Measurements from ENCODE around the gene ARSB. TPM values are rescaled to one million over a fixed set of nuclear protein-coding genes. Genes with fewer than 3 reads are reported as not detected.

The ARSB gene
- total RNA-seq, 1 experiment from 2014 or later: 8.4 TPM

DNA sequence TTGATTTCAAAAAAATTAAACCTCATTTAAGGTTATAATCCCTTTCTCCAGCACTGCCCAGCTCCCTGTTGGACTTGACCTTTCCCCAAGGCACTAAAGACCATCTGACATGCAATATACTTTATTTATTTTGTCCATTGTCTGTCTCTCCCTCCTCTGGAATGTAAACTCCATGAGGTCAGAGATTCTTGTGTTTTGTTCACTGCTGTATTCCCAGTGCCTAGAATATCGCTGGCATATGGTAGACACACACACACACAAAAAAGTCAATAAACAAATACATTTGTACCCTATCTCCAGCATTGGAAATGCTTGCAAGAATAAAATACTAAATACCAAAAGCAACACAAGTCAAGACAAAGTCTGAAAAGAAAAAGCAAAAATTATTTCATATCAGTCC, 17.3 kb upstream of the ARSB start:
- no peaks in the 10 kb centered on the region for H4K20me1 ChIP-seq (ENCODE audit: insufficient read depth)
- no TSS peak for BruUV-seq (replicated peaks)
- no peak overlapping the region for H3K4me3 ChIP-seq
- H3K4me1 ChIP-seq (replicated peaks; ENCODE audit: insufficient read depth): no peaks in the 10 kb centered on the region
- H2AFZ ChIP-seq: no peak overlapping the region
- no peaks in the 10 kb centered on the region for H3K27me3 ChIP-seq (ENCODE audit: insufficient read depth, low read depth)
- intact Hi-C loops (cut with micrococcal nuclease; ENCODE audit: unreplicated experiment): no loop called here
- no peaks in the 10 kb centered on the region for H3K36me3 ChIP-seq (ENCODE audit: low read depth)
- DNase-seq: no peak
- H3K79me2 ChIP-seq (ENCODE audit: low read depth): no peaks in the 10 kb centered on the region
- no peaks in the 10 kb centered on the region for H3F3A ChIP-seq (ENCODE audit: insufficient read depth, low read depth)
- no peak overlapping the region for H3K4me2 ChIP-seq
- TF ChIP-seq, protein P1, sequence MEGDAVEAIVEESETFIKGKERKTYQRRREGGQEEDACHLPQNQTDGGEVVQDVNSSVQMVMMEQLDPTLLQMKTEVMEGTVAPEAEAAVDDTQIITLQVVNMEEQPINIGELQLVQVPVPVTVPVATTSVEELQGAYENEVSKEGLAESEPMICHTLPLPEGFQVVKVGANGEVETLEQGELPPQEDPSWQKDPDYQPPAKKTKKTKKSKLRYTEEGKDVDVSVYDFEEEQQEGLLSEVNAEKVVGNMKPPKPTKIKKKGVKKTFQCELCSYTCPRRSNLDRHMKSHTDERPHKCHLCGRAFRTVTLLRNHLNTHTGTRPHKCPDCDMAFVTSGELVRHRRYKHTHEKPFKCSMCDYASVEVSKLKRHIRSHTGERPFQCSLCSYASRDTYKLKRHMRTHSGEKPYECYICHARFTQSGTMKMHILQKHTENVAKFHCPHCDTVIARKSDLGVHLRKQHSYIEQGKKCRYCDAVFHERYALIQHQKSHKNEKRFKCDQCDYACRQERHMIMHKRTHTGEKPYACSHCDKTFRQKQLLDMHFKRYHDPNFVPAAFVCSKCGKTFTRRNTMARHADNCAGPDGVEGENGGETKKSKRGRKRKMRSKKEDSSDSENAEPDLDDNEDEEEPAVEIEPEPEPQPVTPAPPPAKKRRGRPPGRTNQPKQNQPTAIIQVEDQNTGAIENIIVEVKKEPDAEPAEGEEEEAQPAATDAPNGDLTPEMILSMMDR (conservative IDR thresholded peaks at IDR 0.05): no peak
- no peak for TF ChIP-seq EZH2 (IDR thresholded peaks at IDR 0.05; ENCODE audit: low read depth)
- ChIA-PET CTCF (no interaction called here), POLR2A (ENCODE audit: unreplicated experiment) (no interaction called here)
- H3K9me2 ChIP-seq (ENCODE audit: insufficient read depth): no peaks in the 10 kb centered on the region
- no peak overlapping the region for H3K27ac ChIP-seq
- no peaks in the 10 kb centered on the region for H3K9me3 ChIP-seq (ENCODE audit: insufficient read depth, low read depth)

DNA sequence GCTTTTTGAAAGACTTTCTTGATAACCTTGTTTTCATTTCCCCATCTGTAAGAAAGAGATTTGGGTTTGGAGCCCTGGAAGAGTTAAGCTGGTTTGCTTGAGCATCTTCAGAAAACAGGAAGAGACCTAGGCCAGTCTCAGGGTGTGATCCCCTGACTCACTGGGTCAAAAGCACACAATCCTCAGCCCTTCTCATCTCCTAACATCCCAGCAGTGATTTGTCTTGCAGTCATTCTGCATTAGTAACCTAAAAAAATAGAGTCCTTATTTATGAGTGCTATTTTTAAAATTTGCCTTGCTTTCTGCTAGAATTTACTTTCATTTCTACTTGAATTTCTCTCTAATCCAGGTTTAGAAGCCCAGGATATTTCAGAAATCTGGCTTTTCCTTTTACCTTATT, 16.4 kb upstream of the ARSB start:
- Histone ChIP-seq H4K20me1 (ENCODE audit: insufficient read depth) (no peaks in the 10 kb centered on the region), H3K79me2 (ENCODE audit: low read depth) (no peaks in the 10 kb centered on the region), H3K4me3 (no peak overlapping the region), H3K4me2 (no peak overlapping the region), H3K36me3 (ENCODE audit: low read depth) (no peaks in the 10 kb centered on the region), H3K9me2 (ENCODE audit: insufficient read depth) (no peaks in the 10 kb centered on the region), H3K4me1 (replicated peaks; ENCODE audit: insufficient read depth) (no peaks in the 10 kb centered on the region), H2AFZ (no peak overlapping the region), H3K9me3 (ENCODE audit: insufficient read depth, low read depth) (no peaks in the 10 kb centered on the region), H3K27me3 (ENCODE audit: insufficient read depth, low read depth) (no peaks in the 10 kb centered on the region), H3K27ac (no peak overlapping the region), H3F3A (ENCODE audit: insufficient read depth, low read depth) (no peaks in the 10 kb centered on the region)
- DNase-seq: no peak
- intact Hi-C loops (cut with micrococcal nuclease; ENCODE audit: unreplicated experiment): no loop called here
- ChIA-PET CTCF (no interaction called here), POLR2A (ENCODE audit: unreplicated experiment) (no interaction called here)
- no TSS peak for BruUV-seq (replicated peaks)
- no peak for TF ChIP-seq EZH2 (IDR thresholded peaks at IDR 0.05; ENCODE audit: low read depth)
- TF ChIP-seq, protein P1 (conservative IDR thresholded peaks at IDR 0.05): no peak

DNA sequence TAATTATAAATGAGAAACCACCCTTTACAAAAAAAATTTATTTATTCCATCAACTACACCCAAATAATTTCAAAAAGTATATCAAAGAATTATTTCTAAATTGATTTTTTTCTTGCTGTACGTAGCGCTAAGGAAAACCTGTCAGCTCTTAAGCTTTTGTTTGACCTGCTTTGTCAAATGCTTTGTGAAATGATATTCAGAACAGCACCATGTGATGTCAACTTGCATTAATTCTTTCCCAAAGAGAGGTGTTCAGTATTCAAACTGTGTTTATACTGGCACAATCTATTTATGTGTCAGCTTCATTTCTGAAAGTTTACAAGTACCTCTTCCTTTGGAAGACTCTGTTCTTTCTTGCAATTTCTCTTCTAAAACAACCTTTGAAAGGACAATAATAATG, 12.0 kb upstream of the ARSB start:
- Histone ChIP-seq H2AFZ (no peak overlapping the region), H3K36me3 (ENCODE audit: low read depth) (no peaks in the 10 kb centered on the region), H3K27ac (no peak overlapping the region), H3K79me2 (ENCODE audit: low read depth) (no peaks in the 10 kb centered on the region), H3K4me2 (no peak overlapping the region), H4K20me1 (ENCODE audit: insufficient read depth) (no peaks in the 10 kb centered on the region), H3K27me3 (ENCODE audit: insufficient read depth, low read depth) (no peaks in the 10 kb centered on the region), H3K4me3 (no peak overlapping the region), H3K9me3 (ENCODE audit: insufficient read depth, low read depth) (no peaks in the 10 kb centered on the region), H3K9me2 (ENCODE audit: insufficient read depth) (no peaks in the 10 kb centered on the region; the same call in 1 of the 2 replicates), H3K4me1 (replicated peaks; ENCODE audit: insufficient read depth) (no peaks in the 10 kb centered on the region), H3F3A (ENCODE audit: insufficient read depth, low read depth) (no peaks in the 10 kb centered on the region)
- DNase-seq: no peak
- BruUV-seq (replicated peaks): no TSS peak
- POLR2A ChIA-PET (ENCODE audit: unreplicated experiment): no interaction called here
- intact Hi-C loops (cut with micrococcal nuclease; ENCODE audit: unreplicated experiment): no loop called here
- CTCF ChIA-PET: no interaction called here
- TF ChIP-seq, protein P1 (conservative IDR thresholded peaks at IDR 0.05): no peak
- no peak for TF ChIP-seq EZH2 (IDR thresholded peaks at IDR 0.05; ENCODE audit: low read depth)

Measured in PC-9 (cell line).